Suppressor macrophage (primary cell): ENCODE data around the gene PRTFDC1.
A peak's percentile ranks its signal among the peaks of the same experiment; 100 is the strongest.
"Not testable (repeated sequence)": the region's sequence is repeated elsewhere in the genome, so short reads cannot be mapped to it uniquely, and the experiment has no call there.

Experiments used
- DNase-seq, 4 experiments: peaks; one replicate each; pipeline ENCODE4 v3.0.0-alpha.2; 2020 to 2022
- total RNA-seq, 17 experiments: gene quantifications; one replicate each; lab custom pipeline; 2026; ENCODE audit warnings: mixed read lengths in 6 of 17, inconsistent platforms in 3 of 17; lab: John Stamatoyannopoulos, UW

The PRTFDC1 gene
- 0.04 to 2.0 (median 0.56) reads per million in 17 experiments for total RNA-seq

- peak in 3 of 4 experiments; percentile 23 to 47 (median 38) for DNase-seq
Observed at GRCh38 chr10:24952143-24952706, at the start of gene PRTFDC1. Gene PRTFDC1 (minus strand): TSS chr10:24952606. CDS start chr10:24952575, 31 bp downstream.

- DNase-seq: no peak
Observed at GRCh38 chr10:24998044-24998443, 45.6 kb upstream of the PRTFDC1 start.

- DNase-seq: no peak
Observed at GRCh38 chr10:24995072-24995471, 42.7 kb upstream of the PRTFDC1 start.

GRCh38 chr10:24993237-24993958, 41.0 kb upstream of the PRTFDC1 start:
- DNase-seq: peak in 1 of 4 experiments; percentile 10

- DNase-seq: no peak
Observed at GRCh38 chr10:24992512-24993133, 40.2 kb upstream of the PRTFDC1 start.

- no peak for DNase-seq
Observed at GRCh38 chr10:24991298-24991697, 38.9 kb upstream of the PRTFDC1 start.

- peak in 1 of 4 experiments; percentile 25 for DNase-seq
Observed at GRCh38 chr10:24989867-24990266, 37.5 kb upstream of the PRTFDC1 start.

GRCh38 chr10:24988831-24989640, 36.6 kb upstream of the PRTFDC1 start:
- peak; percentile 45 to 73 (median 58) for DNase-seq

- no peak for DNase-seq
Observed at GRCh38 chr10:24984906-24985305, 32.5 kb upstream of the PRTFDC1 start.

- DNase-seq: no peak
Observed at GRCh38 chr10:24983946-24984345, 31.5 kb upstream of the PRTFDC1 start.

- DNase-seq: no peak
Observed at GRCh38 chr10:24983130-24983529, 30.7 kb upstream of the PRTFDC1 start.

GRCh38 chr10:24982319-24983112, 30.1 kb upstream of the PRTFDC1 start:
- DNase-seq: no peak

- no peak for DNase-seq
Observed at GRCh38 chr10:24981161-24981710, 28.8 kb upstream of the PRTFDC1 start.

- no peak for DNase-seq
Observed at GRCh38 chr10:24979685-24980084, 27.3 kb upstream of the PRTFDC1 start.

- DNase-seq: no peak
Observed at GRCh38 chr10:24974976-24975375, 22.6 kb upstream of the PRTFDC1 start.

- DNase-seq: no peak
Observed at GRCh38 chr10:24973163-24973562, 20.8 kb upstream of the PRTFDC1 start.

- DNase-seq: no peak
Observed at GRCh38 chr10:24971374-24971773, 19.0 kb upstream of the PRTFDC1 start.

- no peak for DNase-seq
Observed at GRCh38 chr10:24969841-24970281, 17.5 kb upstream of the PRTFDC1 start.

- DNase-seq: not testable (repeated sequence)
Observed at GRCh38 chr10:24968951-24969350, 16.5 kb upstream of the PRTFDC1 start.

GRCh38 chr10:24968349-24968748, 15.9 kb upstream of the PRTFDC1 start:
- DNase-seq: no peak

GRCh38 chr10:24966962-24967481, 14.6 kb upstream of the PRTFDC1 start:
- no peak for DNase-seq
